K562 (cell line): Measurements from ENCODE around the gene ASB6. TPM values are rescaled to one million over a fixed set of nuclear protein-coding genes. Genes with fewer than 3 reads are reported as not detected.
A peak's percentile ranks its signal among the peaks of the same experiment; 100 is the strongest.

Source experiments
- ATAC-seq: fragments of 200-7000 bp; cut with Tn5 transposase; 3 replicates; pipeline ENCODE4 v1.9.1; 2020; ENCODE audit warnings: moderate library complexity
- BruUV-seq: library from RNA; stranded (reverse); fragments of 400-500 nt; replicated peaks from 2 replicates; lab custom pipeline; 2021; lab: Mats Ljungman, UMichigan
- CTCF ChIA-PET: fragments of 300-600 bp; formaldehyde crosslinking; extraction: SDS; loops from one replicate; lab custom pipeline; 2021; ENCODE audit warnings: low intra/inter-chr PET ratio; lab: Yijun Ruan, JAX
- POLR2A ChIA-PET: fragments of 300-600, 350-650 bp; sonication (Branson Sonifier 250); formaldehyde crosslinking; extraction: SDS; loops from one replicate; lab custom pipeline; 2021; ENCODE audit warnings: antibody characterized with exemption, inconsistent platforms; lab: Yijun Ruan, JAX
- DNase-seq, 4 experiments: peaks; one replicate each; pipeline versions ENCODE4 v3.0.0 to v3.0.0-alpha.2; 2011 to 2018; ENCODE audit warnings: low spot score in 3 of 4, mixed read lengths in 3 of 4; ENCODE audit errors: extremely low read depth in 1 of 4
- FAIRE-seq: peaks from 2 replicates; lab custom pipeline; 2011; peaks lifted over from hg19 to GRCh38; lab: Jason Lieb, UNC
- H2AFZ ChIP-seq: 2 replicates; pipeline ENCODE4 v1.6.0; 2011; ENCODE audit warnings: low read depth, low read length, control low read depth, inconsistent platforms
- H3K27ac ChIP-seq: fragments of 200-600 bp; 3 replicates; pipeline ENCODE4 v1.8.0; 2011; ENCODE audit warnings: low read depth, mild to moderate bottlenecking, control low read depth, inconsistent platforms, low read length, moderate library complexity, mixed read lengths; ENCODE audit errors: extremely low read depth
- H3K27me3 ChIP-seq, 2 experiments: fragments of 300-600 bp in 1 of 2; 2 replicates in 1 of 2; 3 replicates in 1 of 2; pipeline versions ENCODE4 v1.6.0 to v1.8.0; 2011; ENCODE audit warnings: inconsistent platforms in 2 of 2, low read length in 2 of 2, mild to moderate bottlenecking in 1 of 2, mixed read lengths in 1 of 2, moderate library complexity in 1 of 2; ENCODE audit not compliant: control insufficient read depth in 2 of 2, insufficient read depth in 2 of 2
- H3K36me3 ChIP-seq: fragments of 300-600 bp; 3 replicates; pipeline ENCODE4 v1.8.0; 2011; ENCODE audit warnings: mild to moderate bottlenecking, low read length, inconsistent platforms; ENCODE audit not compliant: control insufficient read depth, insufficient read depth
- H3K4me1 ChIP-seq, 2 experiments: fragments of 200-600 bp in 1 of 2; replicated peaks in 1 of 2; 2 replicates in 1 of 2; 3 replicates in 1 of 2; pipeline versions ENCODE4 v1.5.1 to v1.8.0; 2011; ENCODE audit warnings: inconsistent platforms in 2 of 2, low read length in 2 of 2, mild to moderate bottlenecking in 1 of 2, mixed read lengths in 1 of 2, moderate library complexity in 1 of 2; ENCODE audit not compliant: control insufficient read depth in 2 of 2, insufficient read depth in 2 of 2
- H3K4me2 ChIP-seq: 2 replicates; pipeline ENCODE4 v1.6.1; 2011; ENCODE audit warnings: low read length, control low read depth, inconsistent platforms, mixed read lengths; ENCODE audit not compliant: insufficient read depth
- H3K4me3 ChIP-seq: fragments of 200-600 bp; sonication (generic), shearing (Covaris generic); 2 replicates; pipeline ENCODE4 v1.5.1; 2016; ENCODE audit warnings: control low read depth, inconsistent platforms
- H3K79me2 ChIP-seq: fragments of 200-600 bp; 3 replicates; pipeline ENCODE4 v1.8.0; 2011; ENCODE audit warnings: low read length, inconsistent platforms; ENCODE audit not compliant: control insufficient read depth, insufficient read depth
- H3K9ac ChIP-seq, 2 experiments: 2 replicates each; pipeline versions ENCODE4 v1.6.0 to v1.6.1; 2011; ENCODE audit warnings: low read depth in 2 of 2, low read length in 2 of 2, control low read depth in 1 of 2, inconsistent platforms in 1 of 2, mild to moderate bottlenecking in 1 of 2, mixed read lengths in 1 of 2; ENCODE audit not compliant: insufficient read depth in 1 of 2
- H3K9me1 ChIP-seq: one replicate; pipeline ENCODE4 v1.6.0; 2011; ENCODE audit warnings: inconsistent platforms, mild to moderate bottlenecking, low read length, moderate library complexity; ENCODE audit not compliant: control insufficient read depth, insufficient read depth
- H3K9me3 ChIP-seq: replicated peaks from 2 replicates; pipeline ENCODE4 v1.5.1; 2011; ENCODE audit warnings: low read depth, low read length, inconsistent platforms; ENCODE audit not compliant: control insufficient read depth, insufficient read depth
- H4K20me1 ChIP-seq: replicated peaks from 2 replicates; pipeline ENCODE4 v1.6.1; 2011; ENCODE audit warnings: low read length, inconsistent platforms, mixed read lengths; ENCODE audit not compliant: control insufficient read depth, insufficient read depth
- GTF2E2 ChIP-seq: fragments of 200-800 bp; sonication (Bioruptor generic); IDR thresholded peaks from 2 replicates; pipeline ENCODE4 v1.6.1; 2016; ENCODE audit warnings: missing genetic modification characterization, missing compliant biosample characterization
- HNRNPUL1 ChIP-seq: fragments of 200-400 bp; formaldehyde crosslinking; IDR thresholded peaks from 2 replicates; pipeline ENCODE4 v1.6.1; 2017; ENCODE audit warnings: low read length
- MECOM ChIP-seq: fragments of 250-450 bp; sonication (Bioruptor Pico); IDR thresholded peaks from 2 replicates; pipeline ENCODE4 v1.8.0; 2022; ENCODE audit warnings: inconsistent platforms
- SPI1 ChIP-seq: IDR thresholded peaks from 2 replicates; pipeline ENCODE4 v1.6.1; 2011; ENCODE audit warnings: low read depth, low read length, control low read depth, borderline replicate concordance
- ZFP36 ChIP-seq: fragments of 150-350 bp; IDR thresholded peaks from 2 replicates; pipeline ENCODE4 v1.6.1; 2018; ENCODE audit warnings: low read length, low read depth; ENCODE audit not compliant: partially characterized antibody
- WGBS: fragments of 100-300 bp; shearing (Covaris generic); methylation state at CpG from one replicate; pipeline ENCODE4 v1.1.6; 2016; ENCODE audit warnings: low coverage, mixed read lengths; ENCODE audit not compliant: insufficient coverage; ENCODE audit errors: missing lambda C conversion rate; 5-methylcytosine and 5-hydroxymethylcytosine counted together
- in situ Hi-C: fragments of 300-500 bp; cut with MboI; formaldehyde crosslinking; loops from 4 replicates; pipeline ENCODE4 v1.15.0; 2018; ENCODE audit warnings: inconsistent platforms, mixed read lengths
- intact Hi-C: fragments of 100-400 bp; cut with micrococcal nuclease; formaldehyde crosslinking; loops from 2 replicates; pipeline ENCODE4 v1.14.2; 2022
- polyA plus RNA-seq, 8 experiments: library from polyadenylated mRNA; depleted of rRNA in 4 of 8; stranded (reverse) in 5 of 8; unstranded in 3 of 8; fragments of >200 nt; fragmentation: Nextera tagmentation in 2 of 8; fragmentation: Illumina TruSeq in 1 of 8; extraction: Ambion mirVana in 2 of 8; extraction: Trizol in 1 of 8; gene quantifications; 2 replicates each; pipeline versions ENCODE4 v1.2.1 to v1.2.3, GENCODE V29; 2011 to 2014; ENCODE audit warnings: inconsistent platforms in 1 of 8, missing spikeins in 1 of 8
- total RNA-seq, 7 experiments: library from RNA; depleted of rRNA in 6 of 7; stranded (reverse); fragments of >200 nt in 6 of 7; fragmentation: Illumina TruSeq in 2 of 7; extraction: Trizol in 2 of 7; gene quantifications; 2 replicates each; pipeline versions ENCODE4 v1.2.1 to v1.2.3, GENCODE V29; 2011 to 2021; ENCODE audit warnings: low replicate concordance in 1 of 7
- TF ChIP-seq, protein P1 (sequence below): sonication (generic); formaldehyde crosslinking; IDR thresholded peaks from 2 replicates; pipeline ENCODE4 v1.8.1; 2023; ENCODE audit warnings: missing genetic modification reagents, mild to moderate bottlenecking, borderline replicate concordance

The ASB6 gene
- total and polyA plus RNA-seq, 9 of the 15 experiments (the other 6 are each of a cell fraction or from before 2014, with no cell fraction given) = 0.92 to 17.8 (median 11.3) TPM

DNA sequence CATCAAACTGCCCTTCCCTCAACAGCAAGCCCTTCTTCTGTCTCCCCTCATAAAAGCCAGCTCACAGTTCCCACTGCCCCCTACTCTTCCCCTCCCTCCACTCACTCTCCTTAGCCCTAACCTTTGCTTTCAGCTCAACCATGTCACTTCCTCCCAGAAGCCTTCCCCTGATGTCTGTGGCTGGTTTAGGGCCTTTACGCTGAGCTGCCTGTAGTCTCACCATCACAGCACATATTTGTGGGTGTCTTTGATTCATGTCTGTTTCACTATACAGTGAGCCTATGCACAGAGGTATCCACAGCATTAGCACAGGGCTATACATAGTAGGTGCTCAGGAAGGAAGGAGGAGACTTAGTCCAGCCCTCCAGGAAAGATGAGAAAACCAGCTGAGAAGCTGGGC, 55.7 kb downstream of the ASB6 start:
- CTCF ChIA-PET = no interaction called here
- 80% methylated on average over 1 of the region's 1 CpG for WGBS
- H3K4me3 ChIP-seq = no peak overlapping the region
- in situ Hi-C loops (no loop called here), intact Hi-C loops (loop anchor here (5.0 kb wide), 1 partner anchor 99 kb away; no protein-coding TSS in a partner anchor)
- POLR2A ChIA-PET = interaction anchor here (0.5 to 1.6 kb wide), 4 partner anchors 14 to 447 kb away, joined by 3 read pairs; no protein-coding TSS in a partner anchor
- no peak for TF ChIP-seq HNRNPUL1
- TF ChIP-seq MECOM (CRISPR knock-in tag) = no peak
- TF ChIP-seq, protein P1, sequence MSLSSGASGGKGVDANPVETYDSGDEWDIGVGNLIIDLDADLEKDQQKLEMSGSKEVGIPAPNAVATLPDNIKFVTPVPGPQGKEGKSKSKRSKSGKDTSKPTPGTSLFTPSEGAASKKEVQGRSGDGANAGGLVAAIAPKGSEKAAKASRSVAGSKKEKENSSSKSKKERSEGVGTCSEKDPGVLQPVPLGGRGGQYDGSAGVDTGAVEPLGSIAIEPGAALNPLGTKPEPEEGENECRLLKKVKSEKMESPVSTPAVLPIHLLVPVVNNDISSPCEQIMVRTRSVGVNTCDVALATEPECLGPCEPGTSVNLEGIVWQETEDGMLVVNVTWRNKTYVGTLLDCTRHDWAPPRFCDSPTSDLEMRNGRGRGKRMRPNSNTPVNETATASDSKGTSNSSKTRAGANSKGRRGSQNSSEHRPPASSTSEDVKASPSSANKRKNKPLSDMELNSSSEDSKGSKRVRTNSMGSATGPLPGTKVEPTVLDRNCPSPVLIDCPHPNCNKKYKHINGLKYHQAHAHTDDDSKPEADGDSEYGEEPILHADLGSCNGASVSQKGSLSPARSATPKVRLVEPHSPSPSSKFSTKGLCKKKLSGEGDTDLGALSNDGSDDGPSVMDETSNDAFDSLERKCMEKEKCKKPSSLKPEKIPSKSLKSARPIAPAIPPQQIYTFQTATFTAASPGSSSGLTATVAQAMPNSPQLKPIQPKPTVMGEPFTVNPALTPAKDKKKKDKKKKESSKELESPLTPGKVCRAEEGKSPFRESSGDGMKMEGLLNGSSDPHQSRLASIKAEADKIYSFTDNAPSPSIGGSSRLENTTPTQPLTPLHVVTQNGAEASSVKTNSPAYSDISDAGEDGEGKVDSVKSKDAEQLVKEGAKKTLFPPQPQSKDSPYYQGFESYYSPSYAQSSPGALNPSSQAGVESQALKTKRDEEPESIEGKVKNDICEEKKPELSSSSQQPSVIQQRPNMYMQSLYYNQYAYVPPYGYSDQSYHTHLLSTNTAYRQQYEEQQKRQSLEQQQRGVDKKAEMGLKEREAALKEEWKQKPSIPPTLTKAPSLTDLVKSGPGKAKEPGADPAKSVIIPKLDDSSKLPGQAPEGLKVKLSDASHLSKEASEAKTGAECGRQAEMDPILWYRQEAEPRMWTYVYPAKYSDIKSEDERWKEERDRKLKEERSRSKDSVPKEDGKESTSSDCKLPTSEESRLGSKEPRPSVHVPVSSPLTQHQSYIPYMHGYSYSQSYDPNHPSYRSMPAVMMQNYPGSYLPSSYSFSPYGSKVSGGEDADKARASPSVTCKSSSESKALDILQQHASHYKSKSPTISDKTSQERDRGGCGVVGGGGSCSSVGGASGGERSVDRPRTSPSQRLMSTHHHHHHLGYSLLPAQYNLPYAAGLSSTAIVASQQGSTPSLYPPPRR = 0 out of 2 replicates have a peak, but pooled peaks have one; percentile 9
- TF ChIP-seq GTF2E2 (tag) = no peak
- peak; percentile 19 for TF ChIP-seq ZFP36
- 0 out of 2 replicates have a peak, but pooled peaks have one; percentile 11 for TF ChIP-seq SPI1
- H2AFZ ChIP-seq = peak overlapping the region; percentile 85; the same call in 1 of the 2 replicates
- no peak overlapping the region for H3K4me2 ChIP-seq
- BruUV-seq = no TSS peak
- peaks cover 26 to 35% of the 10 kb centered on the region in 2 experiments for H3K4me1 ChIP-seq
- no peak for FAIRE-seq
- H3K36me3 ChIP-seq = no peaks in the 10 kb centered on the region
- H3K9me1 ChIP-seq = no peaks in the 10 kb centered on the region
- DNase-seq = no peak
- H3K27ac ChIP-seq = peak overlapping the region; percentile 76; the same call in 1 of the 3 replicates
- H3K9ac ChIP-seq = peak overlapping the region in 1 of 2 experiments; percentile 82; a peak in 2 of 4 replicates
- no peak for ATAC-seq
- H3K9me3 ChIP-seq = no peaks in the 10 kb centered on the region
- H3K79me2 ChIP-seq = no peaks in the 10 kb centered on the region
- H4K20me1 ChIP-seq = no peaks in the 10 kb centered on the region
- no peaks in the 10 kb centered on the region for H3K27me3 ChIP-seq
